ENCODE data around the gene OSBP2.
A peak's percentile ranks its signal among the peaks of the same experiment; 100 is the strongest.
"Not testable (repeated sequence)": the region's sequence is repeated elsewhere in the genome, so short reads cannot be mapped to it uniquely, and the experiment has no call there.

Gene OSBP2

DNA sequence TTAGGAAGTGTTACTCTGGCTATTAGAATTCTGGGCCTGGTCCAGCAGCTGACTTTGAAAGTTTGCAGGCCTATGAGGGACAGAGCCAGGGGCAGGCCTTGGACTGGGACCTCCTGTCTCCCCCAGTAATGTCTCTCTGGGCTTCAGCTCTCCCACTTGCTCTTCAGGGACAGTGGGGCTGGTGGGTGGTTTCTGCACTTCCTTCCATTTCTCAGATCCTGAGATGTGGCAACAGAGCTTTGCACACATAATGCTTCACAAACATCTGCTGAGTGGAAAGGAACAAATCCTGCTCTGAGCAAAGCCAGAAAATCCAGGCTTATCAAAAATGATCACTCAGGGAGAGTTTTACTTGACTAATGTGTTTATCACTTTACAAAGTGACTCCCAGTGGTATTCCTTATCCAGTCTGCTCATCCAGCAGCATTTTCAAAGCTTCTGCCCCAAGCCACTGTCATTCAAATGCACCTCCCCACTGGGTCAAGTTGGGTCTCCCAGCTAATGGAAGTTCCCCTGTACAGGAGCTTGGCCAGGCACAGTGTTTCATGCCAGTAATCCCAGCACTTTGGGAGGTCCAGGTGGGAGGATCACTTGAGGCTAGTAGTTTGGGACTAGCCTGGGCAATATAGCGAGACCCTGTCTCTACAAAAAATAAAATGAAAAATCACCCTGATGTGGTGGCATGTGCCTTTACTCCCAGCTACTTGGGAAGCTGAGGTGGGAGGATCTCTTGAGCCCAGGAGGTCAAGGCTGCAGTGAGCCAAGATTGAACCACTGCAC lies 13.5 kb upstream of the OSBP2 start:
- FAIRE-seq: no peak

DNA sequence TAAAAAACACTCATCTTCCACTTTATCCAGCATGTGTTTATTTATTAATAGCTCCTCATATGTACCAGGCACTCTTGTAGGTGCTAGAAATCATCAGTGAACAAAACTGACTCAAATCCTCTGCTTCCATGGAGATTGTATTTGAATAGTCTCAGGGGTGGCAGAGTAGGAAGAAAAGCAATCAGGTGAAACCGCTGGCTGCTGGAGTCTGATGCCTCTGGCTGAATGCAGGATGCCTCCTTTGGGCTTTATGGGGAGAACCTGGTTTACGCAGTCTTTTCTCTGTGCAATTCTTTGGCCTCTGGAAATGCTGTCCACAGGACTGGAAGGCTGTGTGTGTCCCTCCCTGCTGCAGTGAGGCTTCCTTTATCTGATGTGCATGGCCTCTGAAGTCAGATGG lies 12.8 kb upstream of the OSBP2 start:
- peak; percentile 86 for FAIRE-seq

DNA sequence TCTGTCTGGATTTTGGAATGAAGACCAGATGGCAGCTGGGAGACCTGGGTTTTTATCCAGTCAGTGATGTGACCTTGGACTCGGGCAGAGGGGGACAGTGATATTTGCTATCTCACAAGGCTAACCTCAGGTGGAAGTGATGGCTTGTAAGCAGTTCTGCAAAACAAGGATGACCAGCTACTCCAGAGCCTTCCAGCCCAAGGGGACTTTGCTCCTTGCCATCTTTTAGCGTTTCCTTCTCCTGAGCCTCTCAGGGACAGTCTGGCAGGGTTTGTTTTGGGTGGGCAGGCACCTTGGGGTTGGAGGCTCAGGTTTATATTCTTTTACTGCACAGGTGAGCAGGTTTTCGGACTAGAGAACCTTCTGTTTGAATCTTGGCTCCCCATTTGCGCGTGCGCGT lies 9.5 kb upstream of the OSBP2 start:
- FAIRE-seq: no peak

DNA sequence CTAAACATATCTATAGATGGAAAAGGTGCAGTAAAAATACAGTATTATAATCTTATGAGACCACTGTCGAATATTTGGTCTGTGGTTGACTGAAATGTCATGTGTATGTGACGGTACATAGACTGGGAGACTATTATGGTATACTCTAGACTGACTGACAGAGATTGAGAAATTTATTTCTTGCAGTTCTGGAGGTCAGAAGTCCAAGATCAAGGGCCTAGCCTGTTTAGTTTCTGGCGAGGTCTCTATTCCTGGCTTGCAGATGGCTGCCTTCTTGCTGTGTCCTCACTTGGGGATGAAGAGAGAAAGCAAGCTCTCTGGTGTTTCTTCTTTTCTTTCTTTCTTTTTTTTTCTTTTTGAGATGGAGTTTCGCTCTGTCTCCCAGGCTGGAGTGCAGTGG lies 7.3 kb upstream of the OSBP2 start:
- no peak for FAIRE-seq

DNA sequence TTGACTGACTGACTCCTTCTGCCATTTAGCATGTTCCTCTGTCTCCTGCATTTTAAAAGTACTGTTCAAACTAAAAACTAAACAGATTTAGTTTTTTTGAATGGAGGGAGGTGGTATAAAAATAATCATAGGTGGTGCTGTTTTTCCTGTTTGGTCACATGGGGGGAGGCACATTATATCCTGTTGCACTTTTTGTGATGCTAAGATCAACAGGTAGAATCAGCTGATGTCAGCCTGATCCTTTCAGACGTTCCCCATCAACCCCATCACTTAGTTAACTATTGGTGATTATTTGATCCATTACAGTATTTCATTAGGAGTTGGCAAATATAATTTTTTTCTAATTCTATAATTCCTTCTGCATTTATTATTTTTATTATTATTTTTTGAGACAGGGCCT lies 5.1 kb upstream of the OSBP2 start:
- FAIRE-seq: no peak

DNA sequence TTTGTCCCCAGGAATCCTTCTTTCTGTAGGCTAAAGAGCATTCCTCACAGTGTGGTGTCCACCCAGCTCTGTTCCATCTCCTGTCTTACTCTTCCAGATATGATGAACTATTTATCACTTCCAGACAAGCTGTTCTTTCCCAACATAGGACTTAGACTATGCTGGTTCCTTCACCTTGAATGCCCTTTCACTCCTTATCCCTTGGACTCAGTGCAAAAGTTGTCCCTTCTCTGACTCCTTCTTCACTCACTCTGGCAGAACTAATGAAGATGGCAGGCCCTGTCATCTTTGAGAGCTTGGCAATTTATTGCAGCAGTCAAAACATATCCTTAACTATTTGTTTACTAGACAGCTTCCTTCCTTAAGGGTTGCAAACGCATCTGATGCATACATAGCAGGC lies 3.5 kb upstream of the OSBP2 start:
- no peak for FAIRE-seq

DNA sequence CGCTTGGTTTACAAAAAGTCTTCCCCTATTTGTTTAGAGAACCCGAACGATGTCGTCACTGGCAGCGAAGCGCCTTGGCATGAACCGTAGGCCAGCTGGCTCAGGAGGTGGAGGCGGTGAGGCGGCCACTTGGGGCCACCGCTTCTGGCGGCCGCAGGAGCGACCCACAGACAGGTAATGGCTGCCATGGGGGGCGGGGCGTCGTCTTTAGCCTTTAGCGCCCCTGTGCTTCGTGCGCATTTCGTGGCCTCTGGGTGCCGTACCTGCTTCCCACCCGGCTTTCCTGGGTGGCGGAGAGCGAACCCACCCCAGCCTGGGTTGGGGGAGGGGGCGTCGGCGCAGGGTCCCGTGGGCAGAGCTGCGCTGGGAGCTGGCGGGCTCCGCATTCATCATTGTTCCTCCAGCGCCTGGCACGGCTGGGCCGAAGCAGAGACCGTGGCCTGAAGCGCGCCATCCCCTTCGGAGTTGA lies 469 bp upstream of the OSBP2 start:
- no peak for FAIRE-seq

DNA sequence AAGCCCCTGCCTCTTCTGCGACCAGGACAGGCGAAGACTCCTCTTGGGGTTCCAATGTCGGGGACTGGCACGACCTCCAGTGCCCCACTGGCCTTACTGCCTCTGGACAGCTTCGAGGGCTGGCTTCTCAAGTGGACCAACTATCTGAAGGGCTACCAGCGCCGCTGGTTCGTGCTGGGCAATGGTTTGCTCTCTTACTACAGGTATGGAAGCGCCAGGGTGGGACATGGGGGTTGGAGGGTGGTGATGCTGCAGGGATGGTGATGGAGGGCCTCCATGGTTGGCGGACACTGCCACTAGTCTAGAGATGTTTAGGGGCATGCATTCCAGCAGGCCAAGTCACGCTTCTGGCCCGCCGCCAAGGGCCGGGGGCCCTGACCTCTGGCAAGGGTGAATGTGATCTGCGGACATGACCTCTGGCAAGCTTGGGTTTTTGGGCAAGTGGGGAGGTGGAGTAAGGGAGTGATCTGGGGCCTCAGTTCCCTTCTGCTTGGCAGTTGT lies 727 bp downstream of the OSBP2 start:
- no peak for FAIRE-seq

DNA sequence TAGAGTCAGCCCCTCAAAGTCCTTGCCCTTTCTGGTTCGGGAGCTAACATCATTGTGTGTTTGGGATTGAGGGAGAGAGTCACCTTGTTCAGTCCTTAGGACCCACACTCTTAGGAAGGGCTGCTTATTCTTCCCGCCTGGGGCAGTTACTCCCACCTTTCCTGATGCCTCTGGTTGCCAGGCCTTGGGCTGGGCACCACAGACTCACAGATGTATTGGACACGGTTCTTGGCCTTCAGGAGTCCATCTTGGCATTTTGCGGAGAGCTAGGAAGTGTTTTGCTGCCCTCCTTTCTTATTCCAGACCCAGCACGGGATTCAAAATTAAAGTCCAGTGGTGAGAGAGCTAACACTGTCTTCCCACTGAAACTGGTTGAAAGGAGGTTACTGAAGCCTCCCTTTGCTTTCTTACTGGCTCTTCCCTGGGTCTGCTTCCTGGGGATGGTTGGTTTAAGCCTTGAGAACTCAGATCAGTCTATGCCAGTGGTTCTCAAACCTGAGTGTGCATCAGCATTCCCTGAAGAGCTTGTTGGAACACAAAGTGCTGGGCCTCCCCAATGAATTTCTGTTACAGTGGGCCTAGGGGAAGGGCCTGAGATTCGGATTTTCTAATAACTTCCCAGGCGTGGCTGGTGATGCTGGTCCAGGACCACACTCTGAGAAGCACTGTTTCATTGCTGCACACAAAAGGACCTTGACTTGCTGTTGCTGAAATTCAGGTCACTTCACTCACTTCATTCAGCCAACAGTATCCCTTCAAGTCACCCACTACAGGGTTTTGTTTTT lies 1.4 kb downstream of the OSBP2 start:
- no peak for FAIRE-seq

DNA sequence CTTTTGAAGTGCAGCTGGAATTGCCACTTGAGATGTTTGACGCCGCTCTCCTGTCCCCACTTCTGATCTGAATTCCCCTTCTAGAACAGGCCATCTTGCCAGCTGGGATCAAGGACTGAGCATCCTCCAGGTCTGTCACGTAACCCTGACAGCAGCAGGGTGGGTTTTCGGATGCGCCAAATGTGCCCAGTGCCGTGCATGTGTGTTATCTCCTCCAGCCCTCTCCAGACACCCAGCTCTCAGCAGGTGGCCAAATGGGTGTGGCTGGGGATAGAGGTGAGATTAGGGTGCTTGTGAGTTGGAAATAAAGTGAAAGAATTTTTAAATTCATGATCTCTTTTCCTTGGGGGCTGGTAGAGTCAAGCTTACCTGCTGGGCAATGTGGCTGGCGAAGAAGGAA lies 3.3 kb downstream of the OSBP2 start:
- FAIRE-seq: no peak

DNA sequence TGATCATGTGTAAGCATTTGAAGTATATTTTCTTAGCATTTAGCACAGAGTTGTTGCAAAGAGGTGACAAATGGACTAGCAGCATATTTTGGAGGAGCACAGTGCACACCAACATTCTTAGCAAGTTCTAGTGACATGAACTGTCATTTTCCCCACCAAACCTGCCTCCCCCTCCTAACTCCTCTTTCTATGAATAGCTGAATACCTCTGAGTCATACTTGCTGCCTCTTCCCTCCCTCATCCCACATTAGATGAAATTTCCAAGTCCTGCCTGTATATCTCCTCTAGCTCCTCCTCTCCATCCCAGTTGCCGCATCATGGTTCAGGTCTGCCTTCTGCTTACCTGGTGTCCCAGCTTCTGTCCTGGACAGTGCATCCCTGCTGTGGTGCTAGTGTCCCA lies 7.2 kb downstream of the OSBP2 start:
- FAIRE-seq: no peak

DNA sequence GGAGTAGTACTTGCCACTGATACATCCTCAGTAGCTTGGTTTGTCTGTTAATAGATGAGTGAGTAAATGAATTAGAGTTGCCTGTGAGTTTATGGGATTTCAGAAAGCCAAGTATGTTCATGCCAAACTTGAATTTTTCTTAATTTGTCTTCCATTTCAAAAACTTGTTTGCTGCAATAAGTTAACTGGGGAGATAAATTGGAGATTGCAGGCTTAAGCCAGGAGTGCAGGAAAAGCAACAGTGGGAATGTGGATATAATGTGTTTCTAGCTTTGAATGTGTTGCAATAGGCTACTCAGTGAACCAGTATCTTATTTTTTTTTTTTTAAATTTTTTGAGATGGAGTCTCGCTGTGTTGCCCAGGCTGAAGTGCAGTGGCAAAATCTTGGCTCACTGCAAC lies 8.2 kb downstream of the OSBP2 start:
- FAIRE-seq: no peak

DNA sequence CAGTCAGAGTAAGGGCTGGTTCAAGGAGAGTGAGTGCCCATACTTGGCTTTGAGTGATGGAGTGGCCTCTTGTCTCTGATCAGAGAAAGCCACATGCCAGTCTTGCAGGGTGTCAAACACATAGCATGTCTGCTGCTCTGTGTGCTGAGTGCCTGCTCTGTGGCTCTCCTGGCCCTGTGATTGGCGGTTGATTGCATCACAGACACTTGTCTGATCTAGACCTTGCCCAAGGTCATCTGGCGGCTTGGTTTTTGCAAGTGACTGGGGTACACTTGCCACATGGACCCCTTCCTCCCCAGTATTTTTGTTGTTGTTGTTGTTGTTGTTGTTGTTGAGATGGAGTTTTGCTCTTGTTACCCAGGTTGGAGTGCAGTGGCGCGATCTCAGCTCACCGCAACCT lies 10.3 kb downstream of the OSBP2 start:
- no peak for FAIRE-seq

DNA sequence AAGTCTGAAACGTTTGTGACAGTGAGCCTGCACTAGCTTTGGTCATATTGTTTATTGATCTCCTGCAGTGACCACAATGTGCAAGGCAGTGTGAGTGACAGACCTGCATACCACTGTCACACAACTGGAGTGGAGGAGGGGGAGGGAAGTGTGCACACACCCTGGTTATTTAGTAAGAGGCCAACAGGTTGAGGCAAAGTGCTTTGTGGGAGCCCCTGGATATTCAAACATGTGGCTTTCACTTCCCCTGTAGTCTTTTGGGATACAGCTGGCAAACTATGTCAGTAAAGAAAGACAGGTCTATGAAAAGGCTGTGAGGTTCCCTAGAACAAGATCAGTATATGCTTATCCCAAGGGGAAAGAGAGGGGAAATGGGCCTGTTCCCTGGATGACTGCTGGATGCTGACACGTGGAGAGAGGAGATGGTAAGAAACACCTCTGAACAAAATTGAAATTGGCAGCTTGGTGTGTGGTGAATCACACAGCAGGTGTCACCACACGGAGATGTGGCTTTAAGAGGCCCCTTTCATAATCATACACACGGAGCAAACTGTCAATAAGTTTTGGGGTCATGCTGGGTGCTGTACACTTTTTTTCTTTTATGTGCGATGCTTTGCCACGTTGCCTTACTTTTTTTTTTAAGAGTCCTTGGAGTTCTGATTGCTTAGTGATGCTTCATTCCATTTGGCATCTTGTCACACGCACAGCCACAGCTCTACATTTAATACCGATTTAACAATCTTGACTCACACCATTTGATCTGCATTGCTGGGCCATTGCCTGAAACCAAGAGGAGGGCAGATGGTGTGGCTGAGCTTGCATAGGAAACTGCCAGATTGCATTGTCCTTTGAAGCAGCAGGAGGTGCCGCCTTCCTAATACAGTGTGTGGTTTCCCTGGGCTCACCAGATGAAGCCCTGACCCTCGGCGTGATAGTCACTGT lies 11.3 kb downstream of the OSBP2 start:
- peak; percentile 92 for FAIRE-seq

DNA sequence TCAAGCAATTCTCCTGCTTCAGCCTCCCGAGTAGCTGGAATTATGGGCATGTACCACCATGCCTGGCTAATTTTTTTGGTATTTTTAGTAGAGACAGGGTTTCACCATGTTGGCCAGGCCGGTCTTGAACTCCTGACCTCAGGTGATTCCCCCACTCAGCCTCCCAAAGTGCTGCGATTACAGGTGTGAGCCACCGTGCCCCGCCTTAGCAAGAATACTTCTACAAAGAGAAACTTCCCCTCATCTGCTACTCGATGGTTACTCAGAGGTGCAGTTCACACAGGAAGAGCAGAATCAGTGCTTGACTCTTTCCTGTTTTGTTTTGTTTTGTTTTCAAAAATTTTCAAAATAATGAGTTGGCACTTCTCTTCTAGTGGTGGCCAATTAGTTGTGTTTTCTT lies 15.3 kb downstream of the OSBP2 start:
- not testable (repeated sequence) for FAIRE-seq

DNA sequence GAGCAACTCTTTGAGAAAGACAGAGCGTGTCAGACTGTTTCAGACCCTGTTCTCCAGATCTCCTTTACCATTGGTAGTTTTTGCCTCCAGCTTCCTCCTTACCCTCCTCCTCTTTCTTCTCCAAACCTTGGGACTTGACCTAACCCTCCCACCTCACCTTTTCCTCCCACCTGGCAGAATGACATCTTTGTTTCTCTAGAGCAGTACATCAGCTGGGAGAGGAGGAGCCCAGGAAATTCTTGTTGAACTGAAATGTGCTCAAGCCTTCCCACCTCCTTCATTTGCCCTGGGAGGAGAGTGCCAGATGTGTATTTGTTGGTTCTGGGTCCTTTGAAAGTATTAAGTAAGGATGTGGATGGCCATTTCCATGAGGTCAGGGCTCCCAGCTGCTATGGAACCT lies 17.4 kb downstream of the OSBP2 start:
- no peak for FAIRE-seq

DNA sequence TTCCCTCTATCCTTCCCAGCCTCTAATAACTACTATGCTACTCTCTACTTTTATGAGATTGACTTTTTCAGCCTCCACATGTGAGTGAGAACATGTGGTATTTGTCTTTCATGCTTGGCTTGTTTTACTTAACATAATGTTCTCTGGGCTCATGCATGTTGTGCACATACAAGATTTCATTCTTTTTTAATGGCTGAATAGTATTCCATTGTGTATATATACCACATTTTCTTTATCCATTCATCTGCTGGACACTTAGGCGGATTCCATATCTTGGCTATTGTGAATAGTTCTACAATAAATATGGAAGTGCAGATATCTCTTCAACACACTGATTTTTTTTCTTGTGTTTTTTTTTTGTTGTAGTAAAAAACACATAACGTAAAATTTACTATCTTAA lies 19.4 kb downstream of the OSBP2 start:
- no peak for FAIRE-seq

DNA sequence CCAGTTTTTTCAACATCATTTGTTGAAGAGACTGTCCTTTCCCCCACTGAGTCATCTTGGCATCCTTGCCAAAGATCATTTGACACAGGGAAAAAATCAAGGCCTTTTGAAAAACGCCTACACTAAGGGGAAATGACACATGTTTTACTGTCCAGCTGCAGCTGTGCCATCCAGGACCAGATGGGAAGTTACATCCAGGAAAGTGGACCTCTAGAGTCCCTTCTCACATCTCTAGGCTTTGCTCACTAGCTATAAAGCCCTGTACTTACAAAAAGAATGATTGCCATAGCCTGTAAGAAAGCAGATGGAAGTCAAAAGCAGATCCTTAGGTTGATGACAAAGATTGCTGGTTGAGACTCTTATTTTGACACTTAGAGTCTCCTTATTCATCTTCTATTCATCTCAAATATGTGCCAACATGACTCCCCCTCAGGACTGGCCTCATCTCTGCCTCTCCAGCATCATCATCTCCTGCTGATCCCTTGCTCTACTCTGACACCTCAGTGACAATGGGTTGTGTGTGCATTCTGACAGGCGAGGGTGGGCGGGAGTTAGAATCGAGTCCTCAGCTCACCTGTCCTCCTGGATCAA lies 22.8 kb downstream of the OSBP2 start:
- FAIRE-seq: no peak

DNA sequence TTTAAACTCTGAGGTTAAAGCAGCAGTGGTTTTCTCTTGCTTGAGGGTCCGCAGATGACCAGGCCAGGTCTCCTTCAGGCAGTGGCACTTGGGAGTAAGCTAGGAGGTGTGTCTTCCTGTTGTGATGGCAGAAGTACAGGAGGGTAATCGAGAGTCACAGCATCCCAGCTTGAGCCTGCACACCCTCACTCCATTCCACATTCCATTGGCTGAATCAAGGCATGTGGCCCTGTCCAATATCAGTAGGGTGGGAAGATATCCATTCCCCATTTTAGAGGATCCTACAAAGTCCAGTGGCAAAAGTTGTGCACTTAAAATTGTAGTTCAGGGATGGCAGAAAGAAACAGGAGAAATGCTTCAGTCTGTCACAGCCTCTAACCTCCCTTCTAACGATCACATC lies 23.3 kb downstream of the OSBP2 start:
- FAIRE-seq: no peak

DNA sequence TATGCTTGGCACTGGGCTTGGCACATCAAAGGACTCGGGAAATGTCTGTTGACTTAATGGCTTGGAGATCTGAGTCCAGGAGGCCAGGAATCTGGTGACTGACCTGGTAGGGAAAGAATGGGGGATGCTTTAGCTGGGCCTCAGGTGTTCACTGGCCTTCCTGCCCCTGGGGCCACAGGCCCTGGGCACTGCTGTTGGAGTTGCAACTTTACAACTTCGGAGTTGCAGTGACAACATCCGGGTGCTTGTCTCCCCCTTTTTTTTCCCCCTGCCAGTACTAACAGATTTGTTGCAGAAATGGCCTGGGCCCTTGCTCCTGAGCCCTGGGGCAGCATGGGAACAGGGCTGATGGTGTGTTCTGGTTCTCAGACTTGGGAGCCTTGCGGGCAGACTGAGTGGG lies 23.8 kb downstream of the OSBP2 start:
- FAIRE-seq: no peak

DNA sequence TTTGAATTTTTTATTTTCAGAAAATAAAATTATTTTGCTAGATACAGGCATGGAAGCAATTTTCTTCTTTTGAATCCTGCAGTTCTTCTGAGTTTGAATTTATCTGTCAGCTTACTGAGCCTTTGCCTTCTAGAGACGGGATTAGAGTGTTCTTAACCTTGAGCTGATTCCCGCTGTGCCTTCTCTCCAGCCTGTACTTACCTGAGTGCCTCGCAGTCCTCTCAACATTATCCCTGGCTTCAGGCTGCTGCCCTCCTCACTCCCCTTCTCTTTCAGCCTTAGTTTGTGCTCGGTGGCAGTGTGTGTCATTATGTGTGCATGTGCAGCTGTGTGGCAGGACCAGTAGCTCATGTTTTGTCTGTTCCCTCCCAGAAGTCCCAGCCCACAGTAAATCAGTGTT lies 24.3 kb downstream of the OSBP2 start:
- FAIRE-seq: no peak

DNA sequence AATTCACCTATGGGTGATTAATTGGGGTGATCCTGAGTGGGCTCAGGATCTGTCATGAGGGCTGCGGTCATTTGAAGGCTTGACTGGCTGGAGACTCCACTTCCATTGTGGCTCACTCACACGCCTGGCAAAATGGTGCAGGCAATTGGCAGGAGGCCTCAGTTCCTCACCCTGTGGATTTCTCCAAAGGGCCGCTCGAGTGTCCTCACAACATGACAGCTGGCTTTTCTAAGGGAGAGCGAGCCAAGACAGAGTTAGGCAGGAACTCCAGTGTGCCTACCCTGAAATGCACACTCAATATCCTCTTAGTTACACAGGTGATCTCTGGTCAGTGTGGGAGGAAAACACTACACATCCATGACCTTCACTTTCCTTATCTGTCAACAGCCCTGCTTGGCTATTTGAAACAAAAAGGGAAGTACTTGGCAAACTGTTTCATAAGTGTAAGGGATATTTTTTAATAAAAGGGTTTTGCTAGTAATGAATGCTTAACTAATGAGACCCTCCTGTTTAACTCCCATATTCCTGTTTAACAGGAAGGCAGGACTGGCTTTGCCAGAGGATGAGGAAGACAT lies 25.7 kb downstream of the OSBP2 start:
- no peak for FAIRE-seq
